Measurements from ENCODE around the gene NR2C2AP.

- TF ChIP-seq CTCF (conservative IDR thresholded peaks at IDR 0.05; ENCODE audit: low read depth, low read length) (no peak), MAZ (IDR thresholded peaks at IDR 0.05; ENCODE audit: borderline replicate concordance, low read depth, low read length) (no peak), FOS (IDR thresholded peaks at IDR 0.05; ENCODE audit: low read depth, low read length) (no peak)
Observed at GRCh38 chr19:19205416-19206410, 2.5 kb upstream of the NR2C2AP start.

Measured in IMR-90 (cell line).